ENCODE data around the gene PRDM5.

DNA sequence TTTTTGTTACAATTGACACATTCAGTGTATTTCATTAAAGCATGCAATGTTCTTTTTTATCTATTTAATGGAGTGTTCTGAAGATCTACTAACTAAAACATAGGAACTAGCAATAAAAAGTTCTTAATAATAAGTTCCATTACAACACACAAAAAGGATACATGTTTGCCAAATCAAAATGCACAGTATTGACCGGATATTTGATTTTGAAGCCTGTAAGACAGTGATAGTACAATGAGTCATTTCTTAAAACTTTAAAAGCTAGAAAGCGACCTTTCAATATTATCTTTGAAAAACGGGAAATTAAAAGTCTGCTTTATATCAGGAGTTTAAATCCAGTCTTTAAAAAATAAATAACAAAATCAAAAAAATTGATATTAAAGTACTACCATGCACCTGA lies 2.4 kb upstream of the PRDM5 start:
- TF ChIP-seq, protein P1, sequence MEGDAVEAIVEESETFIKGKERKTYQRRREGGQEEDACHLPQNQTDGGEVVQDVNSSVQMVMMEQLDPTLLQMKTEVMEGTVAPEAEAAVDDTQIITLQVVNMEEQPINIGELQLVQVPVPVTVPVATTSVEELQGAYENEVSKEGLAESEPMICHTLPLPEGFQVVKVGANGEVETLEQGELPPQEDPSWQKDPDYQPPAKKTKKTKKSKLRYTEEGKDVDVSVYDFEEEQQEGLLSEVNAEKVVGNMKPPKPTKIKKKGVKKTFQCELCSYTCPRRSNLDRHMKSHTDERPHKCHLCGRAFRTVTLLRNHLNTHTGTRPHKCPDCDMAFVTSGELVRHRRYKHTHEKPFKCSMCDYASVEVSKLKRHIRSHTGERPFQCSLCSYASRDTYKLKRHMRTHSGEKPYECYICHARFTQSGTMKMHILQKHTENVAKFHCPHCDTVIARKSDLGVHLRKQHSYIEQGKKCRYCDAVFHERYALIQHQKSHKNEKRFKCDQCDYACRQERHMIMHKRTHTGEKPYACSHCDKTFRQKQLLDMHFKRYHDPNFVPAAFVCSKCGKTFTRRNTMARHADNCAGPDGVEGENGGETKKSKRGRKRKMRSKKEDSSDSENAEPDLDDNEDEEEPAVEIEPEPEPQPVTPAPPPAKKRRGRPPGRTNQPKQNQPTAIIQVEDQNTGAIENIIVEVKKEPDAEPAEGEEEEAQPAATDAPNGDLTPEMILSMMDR (IDR thresholded peaks at IDR 0.05; ENCODE audit: insufficient read depth, low read depth, low read length): no peak
- TF ChIP-seq EZH2 (IDR thresholded peaks at IDR 0.05; ENCODE audit: insufficient read depth, low read length): no peak
